ENCODE results near the gene SLC2A9.

SLC2A9 gene

DNA sequence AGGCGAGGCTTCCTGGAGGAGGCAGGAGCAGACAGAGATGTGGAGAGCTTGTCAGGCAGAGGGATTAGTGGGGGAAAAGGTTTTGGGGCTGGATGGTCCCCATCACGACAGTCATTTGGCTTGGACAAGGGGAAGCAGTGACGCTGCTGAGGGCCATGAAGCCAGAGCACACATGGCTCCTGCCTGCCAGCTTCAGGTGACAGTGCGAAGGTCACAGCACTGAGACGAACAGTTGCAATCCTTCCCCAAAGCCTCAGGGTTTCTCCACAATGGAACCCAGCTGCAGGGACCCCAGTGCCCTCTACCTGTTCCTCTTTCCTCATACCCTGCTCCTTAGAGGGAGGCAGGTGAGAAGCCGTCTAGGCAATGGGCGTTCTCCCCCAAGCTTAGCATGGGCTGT, 129.6 kb downstream of the SLC2A9 start:
- no peak for DNase-seq (ENCODE audit: low read depth)

DNA sequence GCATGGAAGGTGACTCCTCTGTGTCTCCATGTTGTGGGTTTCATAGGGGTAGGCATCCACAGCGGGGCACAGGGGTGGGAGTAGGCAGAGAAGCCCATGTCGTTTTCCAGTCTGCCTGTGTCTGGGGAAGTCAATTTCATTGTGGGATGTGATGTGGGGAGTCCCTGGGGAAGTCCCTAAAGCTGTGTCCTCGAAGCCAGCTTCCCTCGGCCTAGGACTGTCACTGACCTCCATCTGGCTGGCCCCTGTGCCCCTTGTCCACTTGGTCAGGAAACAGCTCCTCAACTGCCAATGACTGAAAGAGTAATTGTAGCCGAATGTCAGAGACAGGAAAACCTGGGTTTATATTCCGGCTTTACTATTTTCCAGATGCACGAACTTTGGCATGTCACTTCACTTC, 130.2 kb downstream of the SLC2A9 start:
- no peak for DNase-seq (ENCODE audit: low read depth)

DNA sequence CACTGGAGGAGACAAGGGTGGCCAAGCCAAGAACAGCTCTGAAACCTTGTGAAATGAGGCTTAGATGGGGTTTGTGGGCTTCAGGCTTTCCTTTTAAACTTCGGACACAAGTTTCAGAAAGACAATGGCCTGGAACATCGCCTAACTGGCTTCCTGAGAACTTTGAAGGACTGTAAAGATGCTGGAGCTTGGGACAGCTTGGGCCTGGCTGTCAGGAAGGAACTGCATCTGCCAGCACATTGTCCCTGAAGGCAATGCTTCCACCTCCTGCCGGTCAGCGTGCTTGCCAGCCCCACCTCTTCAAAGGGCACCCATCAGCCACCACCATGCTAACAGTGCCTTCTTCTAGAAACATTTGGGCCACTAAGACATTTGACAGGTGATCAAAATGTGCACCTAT, 132.0 kb downstream of the SLC2A9 start:
- no peak for DNase-seq (ENCODE audit: low read depth)

DNA sequence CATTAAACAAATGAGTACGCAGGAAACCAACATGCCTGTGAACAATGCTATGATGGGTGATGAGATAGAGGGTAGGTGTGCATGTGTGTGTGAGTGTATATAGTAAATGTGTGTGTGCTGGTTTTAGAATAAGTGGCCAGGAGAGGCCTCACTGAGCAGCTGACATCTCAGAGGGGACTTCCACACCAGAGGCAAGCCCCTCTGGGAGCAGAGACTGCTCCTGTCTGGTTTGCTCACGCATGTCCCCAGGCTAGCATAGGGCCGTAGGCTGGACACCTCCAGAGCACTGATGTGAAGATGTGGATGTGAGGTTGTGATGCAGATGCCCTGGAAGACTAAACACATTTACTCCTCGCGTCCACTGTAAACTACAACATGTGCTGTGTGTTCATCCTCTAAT, 135.3 kb downstream of the SLC2A9 start:
- DNase-seq (ENCODE audit: low read depth), result no peak

DNA sequence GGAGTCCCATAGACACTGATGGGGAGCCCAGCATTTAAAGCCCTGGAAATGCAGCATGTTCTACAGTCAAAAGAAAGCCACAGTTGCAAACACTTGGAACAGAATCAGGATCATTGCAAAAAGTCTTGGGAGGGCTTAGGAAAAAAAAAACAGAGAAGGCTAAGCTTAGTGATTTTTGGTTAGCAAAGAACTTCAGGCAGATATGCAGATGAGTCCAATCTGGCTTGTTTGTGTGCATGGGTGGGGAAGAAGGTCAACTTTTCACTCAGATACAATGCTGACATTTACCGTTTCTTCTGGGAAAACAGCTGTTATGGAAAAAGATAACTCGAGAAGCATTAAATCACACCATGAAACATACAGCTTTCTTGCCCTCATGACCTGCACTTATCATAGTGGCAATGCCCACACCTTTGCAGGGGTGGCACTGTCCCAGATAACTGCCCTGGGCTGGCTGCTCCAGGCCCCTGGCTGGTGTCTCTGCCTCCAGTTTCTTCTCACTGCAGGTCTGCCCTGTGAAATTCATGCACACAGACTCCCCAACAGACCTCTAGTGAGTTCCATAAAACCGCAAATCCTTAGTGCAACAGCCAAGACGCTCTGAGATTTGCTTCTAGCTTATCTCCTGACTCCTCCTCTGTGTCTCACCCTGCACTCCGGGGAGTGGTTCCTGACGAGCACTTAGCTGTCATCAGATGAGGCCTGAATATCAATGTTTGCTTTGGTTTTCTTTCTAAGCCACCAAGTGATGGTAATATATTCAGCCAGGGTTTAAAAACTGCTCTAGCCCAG, 140.7 kb downstream of the SLC2A9 start:
- DNase-seq (ENCODE audit: low read depth), result no peak

DNA sequence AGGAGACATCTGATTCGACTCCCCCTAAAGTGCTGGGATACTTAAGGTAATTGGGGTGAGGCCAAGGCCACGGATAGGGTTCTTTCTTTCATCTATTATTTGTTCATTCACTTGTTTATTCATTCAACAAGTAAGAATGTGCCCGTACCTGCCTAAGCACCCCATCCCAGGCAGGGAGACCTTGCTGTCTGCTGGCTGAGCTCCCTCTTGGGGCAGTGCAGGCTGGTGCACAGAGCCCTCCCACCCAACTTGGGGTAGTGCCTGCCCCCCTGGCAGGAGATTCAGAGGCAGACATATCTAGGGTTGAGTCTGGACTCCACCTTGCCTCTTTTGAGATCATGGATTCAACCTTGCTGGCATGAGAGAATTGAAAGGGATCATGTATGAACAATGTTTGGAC, 144.2 kb downstream of the SLC2A9 start:
- DNase-seq (ENCODE audit: low read depth), result no peak

DNA sequence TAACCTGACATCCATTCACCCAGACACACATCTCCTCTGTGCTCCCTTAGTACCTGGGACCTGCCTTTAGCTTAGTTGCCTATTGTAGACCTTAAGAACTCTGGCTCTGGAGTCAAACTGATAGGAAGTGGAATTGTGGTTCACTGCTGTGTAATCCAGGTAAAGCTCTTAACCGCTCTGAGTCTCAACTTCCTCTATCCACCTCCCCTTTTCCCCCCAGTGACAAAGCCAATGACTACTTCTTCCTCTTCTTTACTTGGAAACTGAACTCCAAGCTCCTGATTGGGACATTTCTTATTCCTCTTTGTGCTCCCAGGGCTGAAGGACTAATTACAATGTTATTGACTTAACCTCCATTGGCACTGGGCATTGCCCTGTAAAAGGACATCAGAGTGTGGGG, 145.8 kb downstream of the SLC2A9 start:
- DNase-seq (ENCODE audit: low read depth), result no peak

DNA sequence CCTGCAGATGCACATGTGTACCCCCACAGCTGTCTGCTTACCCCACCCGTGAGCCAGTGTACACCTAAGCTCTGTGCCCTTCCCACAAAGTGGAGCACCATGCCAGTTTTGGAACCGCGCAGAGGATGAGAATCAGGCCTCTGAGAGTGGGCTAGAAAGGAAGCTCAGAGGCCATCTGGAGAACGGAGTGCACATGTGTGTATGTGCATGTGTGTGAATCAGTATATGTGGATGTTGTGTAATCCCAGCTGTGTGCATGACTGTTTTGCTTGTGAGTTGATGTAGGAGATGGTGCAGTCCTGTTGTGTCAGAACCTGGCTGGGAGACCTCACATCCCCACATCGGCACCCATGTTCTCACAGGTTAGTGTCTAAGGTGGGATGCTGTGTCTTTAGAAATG, 146.9 kb downstream of the SLC2A9 start:
- no peak for DNase-seq (ENCODE audit: low read depth)

DNA sequence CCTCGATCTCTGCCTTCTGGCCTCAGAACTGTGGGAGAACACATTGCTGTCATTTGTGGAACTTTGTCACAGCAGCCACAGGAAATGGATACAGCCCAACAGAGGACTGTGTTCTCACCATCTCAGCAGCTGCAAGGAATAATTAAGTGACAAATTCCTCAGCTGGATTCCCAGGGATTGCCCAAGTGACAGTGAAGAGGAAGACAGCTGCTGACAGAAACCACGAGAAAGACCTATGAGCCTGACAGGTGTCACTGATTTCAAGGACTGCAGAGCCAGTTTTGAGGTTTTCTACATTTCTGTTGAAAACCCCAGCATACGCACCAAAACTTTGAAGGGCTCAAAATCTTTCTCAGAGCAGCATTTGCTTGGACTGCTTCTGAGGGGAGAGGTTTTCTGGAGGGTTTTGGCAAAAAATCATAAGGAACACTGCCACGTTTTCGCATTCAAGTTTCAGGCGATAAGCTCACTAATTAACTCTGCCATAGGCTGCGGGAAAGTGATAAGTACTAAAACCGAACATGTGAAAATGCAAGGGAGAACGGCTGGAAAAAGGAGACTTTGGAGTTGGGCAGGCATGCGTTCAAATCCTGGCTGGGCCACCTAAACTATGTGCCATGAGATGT, 151.0 kb downstream of the SLC2A9 start:
- DNase-seq (ENCODE audit: low read depth), result no peak

DNA sequence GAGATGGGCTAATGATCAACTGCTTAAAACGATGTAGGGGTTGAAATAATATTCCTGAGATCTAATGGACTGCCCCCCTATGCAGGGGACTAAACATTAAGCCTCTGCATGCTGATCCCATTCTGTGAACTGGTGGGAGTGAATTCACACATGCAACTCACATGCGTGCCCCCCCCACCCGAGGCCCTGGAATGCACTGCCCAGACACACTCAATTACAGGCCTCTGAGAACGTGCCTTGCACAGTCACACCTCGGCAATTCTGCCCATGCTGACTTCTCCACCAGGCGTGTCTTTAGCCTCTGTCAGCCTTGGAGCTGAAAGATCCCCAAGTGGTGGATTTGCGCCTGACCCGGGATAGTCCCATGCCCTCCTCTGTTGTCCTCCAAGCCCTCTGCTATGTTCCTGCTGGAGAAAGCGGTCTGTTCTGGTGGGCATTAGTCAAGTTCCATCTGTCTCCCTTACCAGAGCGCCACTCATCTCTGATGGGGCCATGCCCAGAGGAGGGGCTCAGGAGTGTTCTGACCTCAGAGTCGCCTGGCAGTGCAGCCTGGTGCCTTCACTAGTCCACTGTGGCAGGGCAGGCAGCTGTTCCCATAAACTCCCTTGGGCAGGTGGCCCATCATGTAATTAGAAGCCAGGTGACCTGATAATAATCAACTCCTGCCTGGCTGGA, 153.4 kb downstream of the SLC2A9 start:
- no peak for DNase-seq (ENCODE audit: low read depth)

DNA sequence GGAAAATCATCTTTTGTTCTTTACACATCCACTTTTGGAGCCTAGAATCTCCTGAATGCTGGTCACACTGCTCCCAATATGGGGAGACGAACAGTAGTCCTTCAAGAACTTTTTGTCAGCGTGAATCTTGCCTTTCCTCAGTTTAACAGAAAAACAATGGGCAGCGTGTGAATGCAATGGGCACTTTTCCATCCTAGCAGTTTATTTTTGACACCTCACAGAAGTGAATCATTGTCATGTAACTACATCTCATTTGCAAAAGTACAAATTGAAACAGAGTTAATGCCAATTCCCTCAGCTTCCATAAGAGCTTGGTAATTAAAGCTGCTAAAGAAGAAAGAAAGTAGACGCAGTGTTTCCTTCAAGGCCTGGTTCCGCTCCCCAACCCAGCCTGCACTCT, 154.4 kb downstream of the SLC2A9 start:
- DNase-seq (ENCODE audit: low read depth), result no peak

DNA sequence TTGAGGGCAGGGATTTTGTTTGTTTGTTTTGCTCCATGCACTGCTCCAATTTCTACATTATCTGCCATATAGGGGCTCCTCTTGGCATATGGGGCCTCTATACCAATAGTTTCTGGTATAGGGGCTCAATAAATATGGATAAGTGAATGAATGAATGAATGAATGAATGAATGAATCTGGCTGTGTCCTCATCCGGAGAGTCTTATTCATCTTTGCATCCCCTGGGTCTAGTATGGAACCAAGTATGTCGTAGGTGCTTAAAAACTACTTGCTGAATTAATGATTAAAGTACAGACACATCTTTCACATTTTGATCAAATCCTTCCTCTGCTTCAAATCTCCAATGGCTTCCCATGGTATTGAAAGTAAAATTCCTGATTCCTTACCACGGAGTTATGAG, 159.7 kb downstream of the SLC2A9 start:
- no peak for DNase-seq (ENCODE audit: low read depth)

DNA sequence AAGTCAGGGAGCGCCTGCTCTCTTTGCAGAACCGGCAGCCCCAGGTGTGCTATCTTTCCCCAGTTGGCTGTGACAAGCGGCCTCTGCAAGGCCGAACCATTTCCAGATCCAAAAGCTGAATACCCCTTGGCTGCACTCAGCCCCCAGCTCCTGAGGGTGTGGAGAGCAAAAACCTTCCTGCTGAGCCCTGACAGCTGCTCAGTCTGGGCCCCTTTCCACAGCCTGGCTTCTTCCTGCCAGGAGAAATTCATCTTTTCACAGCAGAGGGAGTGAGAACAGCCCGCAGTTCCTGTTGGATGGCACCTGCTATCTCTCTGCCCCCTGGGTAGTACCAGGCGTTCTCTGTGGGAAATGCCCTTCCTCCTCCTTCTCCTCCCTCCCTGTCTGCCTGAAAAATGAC, 161.5 kb downstream of the SLC2A9 start:
- DNase-seq (ENCODE audit: low read depth), result no peak

DNA sequence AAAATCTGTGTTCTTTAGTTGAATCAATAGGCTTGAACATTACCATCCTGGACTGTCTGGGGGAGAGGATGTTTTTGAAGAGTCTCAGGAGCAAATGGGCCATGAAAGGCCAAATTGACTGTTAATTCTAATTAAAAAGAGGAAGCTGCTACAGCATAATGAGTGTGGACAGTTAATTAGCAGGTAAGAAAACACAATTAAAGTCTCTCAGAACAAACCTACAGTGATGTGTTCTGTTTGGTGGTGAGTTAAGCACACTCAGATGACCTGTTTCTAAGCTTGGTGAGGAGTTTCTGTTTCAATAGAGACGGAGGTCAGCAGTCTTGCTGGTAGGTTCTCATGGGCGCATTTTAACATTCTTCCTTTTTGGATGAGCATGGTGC, 171.8 kb downstream of the SLC2A9 start:
- DNase-seq (ENCODE audit: low read depth), result no peak

DNA sequence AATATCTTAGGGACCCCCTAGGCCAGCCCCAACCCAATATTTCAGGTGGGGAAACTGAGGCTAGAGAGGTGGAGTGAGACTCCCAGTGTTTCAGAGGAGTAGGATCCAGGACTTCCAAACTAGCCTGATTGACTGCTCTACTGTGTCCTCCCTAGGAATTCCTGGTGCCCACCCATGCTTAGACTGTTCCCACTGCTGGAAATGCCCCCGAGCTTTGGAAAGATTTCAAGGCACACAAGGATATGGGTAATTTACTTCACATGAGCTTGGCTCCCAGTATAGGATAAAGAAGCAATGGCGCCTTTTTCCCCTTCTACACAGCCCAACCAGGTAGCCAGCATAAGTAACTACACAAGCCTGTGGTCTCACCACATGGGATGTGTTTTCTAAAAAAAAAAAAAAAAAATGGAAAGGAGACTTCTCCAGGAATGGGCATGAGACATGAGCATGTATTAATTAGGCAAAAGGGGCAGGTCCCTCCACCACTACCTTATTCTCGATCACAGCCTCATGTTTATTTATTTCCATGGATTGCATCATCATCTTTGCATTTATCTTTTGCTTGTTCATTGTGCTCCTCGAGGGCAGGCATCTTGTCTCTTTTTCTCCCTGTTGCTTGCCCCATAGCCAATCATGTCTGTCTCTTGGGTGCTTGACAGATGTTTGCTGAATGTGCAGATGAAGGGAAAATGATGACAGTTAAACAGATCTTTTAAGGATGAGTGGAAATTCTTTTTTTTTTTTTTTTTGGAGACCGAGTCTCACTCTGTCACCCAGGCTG, 173.1 kb downstream of the SLC2A9 start:
- DNase-seq (ENCODE audit: low read depth), result no peak

DNA sequence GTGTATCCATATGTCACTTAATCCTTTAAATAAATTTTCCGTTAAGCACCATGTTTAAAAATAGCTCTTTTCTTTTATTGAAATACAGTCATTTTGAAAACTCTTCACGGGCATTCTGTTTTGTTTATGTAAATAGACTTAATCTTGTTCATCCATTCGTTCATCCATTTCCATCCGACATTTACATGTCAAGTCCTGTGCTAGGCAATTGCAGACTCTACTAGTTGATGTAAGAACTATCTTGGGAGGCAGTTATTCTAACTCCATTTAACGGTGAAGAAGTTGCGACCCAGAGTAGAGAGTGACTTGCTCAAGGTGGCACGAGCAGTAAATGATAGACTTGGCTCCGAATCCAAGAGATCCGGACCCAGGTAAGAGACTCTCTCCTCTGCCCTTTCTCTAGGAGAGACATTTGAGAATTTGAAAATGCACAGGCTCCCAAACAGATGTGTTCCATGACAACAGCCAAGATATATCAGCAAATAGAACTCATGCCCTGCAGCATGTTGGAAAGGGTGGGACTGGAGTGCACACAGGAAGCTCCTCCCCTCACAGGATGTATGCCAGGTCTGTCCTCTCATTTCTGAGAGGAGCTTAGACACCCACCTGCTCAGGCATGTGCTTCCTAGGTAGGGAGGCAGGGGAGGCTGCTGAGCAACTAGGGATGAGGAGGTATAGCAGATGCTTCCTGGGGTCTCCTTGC, 175.4 kb downstream of the SLC2A9 start:
- no peak for DNase-seq (ENCODE audit: low read depth)

DNA sequence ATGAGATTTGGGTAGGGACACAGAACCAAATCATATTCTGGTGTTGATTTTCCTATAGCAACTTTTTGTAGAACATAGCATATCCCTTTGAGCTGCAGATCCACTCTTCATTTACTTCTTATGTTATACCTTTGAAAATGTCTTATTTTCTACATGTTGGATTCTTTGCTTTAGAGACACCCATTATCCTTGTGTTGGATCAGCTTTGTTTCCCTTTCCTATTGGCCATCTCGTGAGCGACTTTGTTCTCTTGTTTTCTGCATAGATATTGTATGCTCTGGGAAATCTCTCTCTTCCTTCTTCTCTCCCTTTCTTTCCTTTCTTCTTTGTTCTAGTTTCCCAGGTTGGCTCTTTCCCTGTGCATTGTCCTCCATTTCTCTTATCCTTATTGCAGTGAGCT, 180.2 kb downstream of the SLC2A9 start:
- no peak for DNase-seq (ENCODE audit: low read depth)

DNA sequence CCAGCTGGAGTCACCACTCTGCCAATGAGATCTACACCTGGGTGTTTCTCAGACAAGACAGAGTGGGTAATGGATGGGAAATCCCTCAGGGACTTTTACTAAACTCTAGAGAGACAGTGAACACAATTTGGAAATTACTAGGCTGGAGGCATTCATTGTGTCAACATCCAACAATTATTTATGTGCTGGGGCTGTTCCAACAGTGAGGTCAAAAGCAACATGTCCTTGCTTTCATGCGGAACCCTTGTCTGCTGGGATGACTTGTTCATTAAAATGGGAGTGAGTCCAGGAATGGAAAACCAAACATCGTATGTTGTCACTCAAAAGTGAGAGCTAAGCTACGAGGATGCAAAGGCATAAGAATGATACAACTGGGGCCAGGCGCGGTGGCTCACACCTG, 185.9 kb downstream of the SLC2A9 start:
- no peak for DNase-seq (ENCODE audit: low read depth)

DNA sequence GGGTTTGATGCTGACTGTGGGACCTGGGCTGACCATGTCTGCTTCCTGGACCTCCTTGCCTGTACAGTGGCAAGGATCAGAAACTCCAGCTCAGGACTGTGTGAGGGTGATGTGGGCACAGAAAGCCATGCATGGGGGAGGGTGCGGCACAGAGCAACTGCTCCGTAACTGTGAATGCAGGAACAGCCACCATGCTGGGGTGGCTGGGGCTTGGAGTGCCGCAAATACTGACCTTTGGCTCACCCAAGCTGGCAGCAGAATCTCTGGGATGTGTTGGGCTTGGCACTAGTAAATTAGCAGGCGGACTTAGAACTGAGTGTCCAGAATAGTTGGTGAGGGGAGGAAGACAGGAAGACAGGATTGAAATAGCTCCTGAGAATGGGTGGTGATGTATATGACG, 187.9 kb downstream of the SLC2A9 start:
- no peak for DNase-seq (ENCODE audit: low read depth)

DNA sequence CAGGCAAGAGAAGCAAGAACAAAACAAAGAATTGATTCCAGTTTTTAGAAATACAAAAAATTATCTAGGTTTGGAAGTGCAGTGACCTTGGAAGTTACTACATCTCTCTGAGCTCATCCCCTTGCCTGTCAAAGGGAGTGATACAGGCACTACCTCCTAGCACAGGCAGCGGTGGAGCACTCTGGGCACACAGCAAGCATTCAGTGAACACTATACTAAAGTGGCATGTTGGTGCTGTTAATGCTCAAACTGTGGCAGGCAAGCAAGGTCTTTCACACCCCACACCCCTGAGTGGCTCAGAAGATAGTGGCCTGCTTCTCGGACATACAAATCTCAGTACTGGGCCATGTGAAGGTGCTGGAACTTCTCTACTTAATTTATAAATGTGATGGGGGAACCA, 188.7 kb downstream of the SLC2A9 start:
- no peak for DNase-seq (ENCODE audit: low read depth)

DNA sequence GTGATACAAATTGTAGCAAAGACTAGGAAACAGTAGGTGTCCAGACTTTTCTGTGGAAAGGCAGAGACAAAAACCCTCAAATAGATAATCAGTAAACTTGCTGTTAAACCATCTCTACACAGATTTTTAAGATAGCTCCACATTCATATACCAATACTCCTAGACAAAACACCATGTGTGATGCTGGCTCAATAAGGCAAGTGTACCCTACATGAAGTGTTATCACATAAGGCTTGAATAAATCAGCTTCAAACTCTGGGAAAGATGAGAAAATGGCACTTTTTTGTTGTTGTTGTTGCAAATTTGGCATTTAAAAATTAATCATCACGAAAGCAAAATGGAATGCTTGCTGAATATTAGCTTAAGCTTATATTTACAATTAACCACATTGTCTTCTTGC, 194.7 kb downstream of the SLC2A9 start:
- no peak for DNase-seq (ENCODE audit: low read depth)

DNA sequence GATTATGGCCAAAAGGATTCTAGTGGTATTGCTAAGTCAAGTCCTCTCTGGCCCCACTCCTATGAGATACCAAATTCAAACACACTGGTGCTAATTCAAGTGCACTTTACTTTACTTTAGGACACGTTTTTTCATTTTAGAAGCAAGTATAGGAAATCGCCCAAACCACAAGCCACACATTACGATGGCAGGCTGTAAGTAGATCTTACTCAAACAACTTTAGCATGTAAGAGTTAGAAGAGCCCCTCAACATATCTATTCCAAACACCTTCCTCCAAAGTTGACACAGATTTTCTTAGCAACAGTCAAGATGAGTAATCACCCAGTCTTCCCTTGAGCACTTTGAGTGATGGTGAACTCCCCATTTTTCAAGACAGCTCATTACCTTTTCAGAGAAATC, 196.2 kb downstream of the SLC2A9 start:
- DNase-seq (ENCODE audit: low read depth), result no peak
